ENCODE results near the gene NTM.
"Not testable (repeated sequence)": the region's sequence is repeated elsewhere in the genome, so short reads cannot be mapped to it uniquely, and the experiment has no call there.

NTM gene

GRCh38 chr11:131909426-131910177 lies 539.2 kb downstream of the NTM start:
- DNase-seq: no peak

- DNase-seq: no peak
Measured at GRCh38 chr11:131910178-131910522, 539.7 kb downstream of the NTM start.

GRCh38 chr11:131910523-131911387 lies 540.3 kb downstream of the NTM start:
- DNase-seq: no peak

- DNase-seq: not testable (repeated sequence)
Measured at GRCh38 chr11:131911388-131912032, 541.1 kb downstream of the NTM start.

- no peak for DNase-seq
Measured at GRCh38 chr11:131912134-131912533, 541.7 kb downstream of the NTM start.

- DNase-seq: no peak
Measured at GRCh38 chr11:131913267-131913666, 542.9 kb downstream of the NTM start.

GRCh38 chr11:131914361-131914774 lies 544.0 kb downstream of the NTM start:
- DNase-seq: no peak

GRCh38 chr11:131916638-131917037 lies 546.2 kb downstream of the NTM start:
- DNase-seq: no peak

- DNase-seq: no peak
Measured at GRCh38 chr11:131917634-131918384, 547.4 kb downstream of the NTM start.

GRCh38 chr11:131918663-131919062 lies 548.2 kb downstream of the NTM start:
- DNase-seq: no peak

- no peak for DNase-seq
Measured at GRCh38 chr11:131922220-131922619, 551.8 kb downstream of the NTM start.

- DNase-seq: no peak
Measured at GRCh38 chr11:131923309-131923708, 552.9 kb downstream of the NTM start.

GRCh38 chr11:131924001-131924400 lies 553.6 kb downstream of the NTM start:
- DNase-seq: no peak

- DNase-seq: no peak
Measured at GRCh38 chr11:131924457-131925201, 554.2 kb downstream of the NTM start.

- DNase-seq: no peak
Measured at GRCh38 chr11:131925829-131926228, 555.4 kb downstream of the NTM start.

- DNase-seq: no peak
Measured at GRCh38 chr11:131928992-131929391, 558.6 kb downstream of the NTM start.

GRCh38 chr11:131932584-131933325 lies 562.3 kb downstream of the NTM start:
- no peak for DNase-seq

- no peak for DNase-seq
Measured at GRCh38 chr11:131934006-131934405, 563.6 kb downstream of the NTM start.

GRCh38 chr11:131938351-131938751 lies 567.9 kb downstream of the NTM start:
- no peak for DNase-seq

GRCh38 chr11:131940126-131940525 lies 569.7 kb downstream of the NTM start:
- no peak for DNase-seq

GRCh38 chr11:131942878-131943277 lies 572.5 kb downstream of the NTM start:
- DNase-seq: no peak

Data from NCI-H187 (cell line).